GM19468 (cell line): ENCODE results near the gene PPM1H.

Experiments
- ATAC-seq: cut with Tn5 transposase; IDR thresholded peaks from one replicate; pipeline ENCODE4 v1.9.1; 2021; ENCODE audit warnings: mild to moderate bottlenecking, moderate library complexity, moderate number of reproducible peaks; ENCODE audit not compliant: unreplicated experiment; ENCODE audit errors: extremely low read depth

The PPM1H gene

DNA sequence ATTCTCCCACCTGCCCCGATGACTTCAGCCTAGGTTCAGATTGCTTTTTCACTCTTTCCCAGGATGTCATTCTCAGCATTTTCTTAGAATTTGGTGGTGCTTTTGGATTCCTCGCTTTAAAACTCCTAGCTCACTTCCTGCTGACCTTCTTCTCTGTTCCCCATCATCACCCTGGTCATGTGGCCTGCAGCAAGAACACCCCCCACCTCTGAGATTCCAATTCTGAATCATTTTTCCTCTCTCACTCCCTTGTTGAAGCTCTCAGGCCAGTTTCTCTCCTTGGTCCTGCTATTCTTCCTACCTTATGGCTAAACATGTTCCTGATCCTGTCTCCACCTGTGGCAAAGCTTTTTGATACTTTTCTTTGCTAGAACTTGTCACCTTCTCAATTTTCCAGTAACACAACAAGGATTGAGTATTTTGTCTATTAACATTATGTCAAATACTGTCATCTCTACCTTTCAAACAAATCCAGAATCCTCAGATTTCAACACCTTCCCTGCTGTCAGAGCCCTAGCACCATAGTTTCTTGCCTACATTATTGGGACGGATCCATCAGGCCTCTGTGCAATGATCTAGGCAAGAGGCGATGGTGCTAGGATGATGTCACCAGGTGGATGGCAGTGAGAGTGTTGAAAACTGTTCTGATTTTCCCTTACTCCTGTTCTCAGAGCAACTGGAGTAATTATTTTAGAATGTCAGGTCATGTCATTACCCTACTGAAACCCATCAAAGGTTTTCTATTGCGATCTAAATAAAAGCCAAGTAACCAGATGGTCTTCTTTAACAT, 234.7 kb downstream of the PPM1H start:
- no peak for ATAC-seq

DNA sequence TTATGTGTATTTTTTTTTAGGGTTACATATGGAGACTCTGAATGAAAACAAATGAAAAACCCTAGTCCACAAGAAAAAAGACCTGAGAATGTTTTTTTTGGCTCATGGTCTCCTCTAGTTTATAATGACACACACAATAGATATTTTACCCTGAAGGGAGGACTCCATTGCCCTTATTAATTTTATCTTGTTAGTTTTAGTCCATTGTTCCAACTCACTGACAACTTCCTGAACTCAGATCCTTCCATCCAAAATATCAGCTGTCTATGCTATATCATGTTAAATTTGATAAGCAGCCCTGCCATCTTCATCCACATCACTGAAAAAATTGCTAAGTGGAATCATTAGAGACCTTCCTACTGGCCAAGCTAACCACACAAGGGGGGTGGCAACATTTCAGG, 236.2 kb downstream of the PPM1H start:
- ATAC-seq = no peak

DNA sequence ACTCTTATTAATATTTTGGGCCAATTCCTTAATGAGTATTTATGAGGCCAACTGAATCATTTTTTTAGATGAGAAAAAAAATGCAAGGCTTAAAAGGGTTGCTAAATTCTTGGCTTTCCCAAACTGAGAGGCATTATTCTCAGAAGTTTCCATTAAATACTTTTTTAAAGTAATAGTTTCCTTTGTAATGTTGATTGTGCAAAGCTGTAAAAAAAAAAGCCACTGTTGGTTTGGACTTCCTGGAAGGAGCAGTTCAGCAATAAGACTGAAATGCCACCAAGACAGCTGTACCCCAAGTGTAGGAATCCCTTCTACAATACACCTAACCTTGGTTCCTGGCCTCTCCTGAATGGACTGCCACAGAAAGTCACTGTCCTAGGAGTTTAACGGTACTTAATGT, 237.1 kb downstream of the PPM1H start:
- no peak for ATAC-seq

- no peak for ATAC-seq
These were observed 239.3 kb downstream of the PPM1H start for GRCh38 chr12:62695696-62696095.

GRCh38 chr12:62694632-62695031, 240.3 kb downstream of the PPM1H start:
- peak; percentile 11 for ATAC-seq

DNA sequence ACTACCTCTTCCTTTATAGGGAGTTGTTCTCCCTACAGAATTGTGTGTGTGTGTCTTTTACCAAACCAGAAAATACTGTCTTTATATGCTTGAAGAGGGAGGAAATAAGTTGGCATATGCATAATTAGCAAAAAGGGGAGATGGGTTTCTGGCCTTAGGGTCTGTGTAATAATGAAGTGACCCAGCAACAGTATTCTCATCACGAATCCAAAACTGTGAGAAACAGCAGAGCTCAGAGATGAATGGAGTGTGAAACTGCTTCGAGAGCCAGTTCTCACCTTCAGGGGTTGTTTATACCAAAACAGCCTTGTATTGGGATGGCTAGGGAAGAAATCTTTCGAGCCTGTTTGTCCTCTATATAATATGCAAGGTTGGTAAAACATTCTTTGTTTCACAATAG, 240.8 kb downstream of the PPM1H start:
- no peak for ATAC-seq

GRCh38 chr12:62693376-62694050, 241.4 kb downstream of the PPM1H start:
- no peak for ATAC-seq

GRCh38 chr12:62692884-62693283, 242.1 kb downstream of the PPM1H start:
- no peak for ATAC-seq

GRCh38 chr12:62691309-62691708, 243.6 kb downstream of the PPM1H start:
- ATAC-seq = no peak

DNA sequence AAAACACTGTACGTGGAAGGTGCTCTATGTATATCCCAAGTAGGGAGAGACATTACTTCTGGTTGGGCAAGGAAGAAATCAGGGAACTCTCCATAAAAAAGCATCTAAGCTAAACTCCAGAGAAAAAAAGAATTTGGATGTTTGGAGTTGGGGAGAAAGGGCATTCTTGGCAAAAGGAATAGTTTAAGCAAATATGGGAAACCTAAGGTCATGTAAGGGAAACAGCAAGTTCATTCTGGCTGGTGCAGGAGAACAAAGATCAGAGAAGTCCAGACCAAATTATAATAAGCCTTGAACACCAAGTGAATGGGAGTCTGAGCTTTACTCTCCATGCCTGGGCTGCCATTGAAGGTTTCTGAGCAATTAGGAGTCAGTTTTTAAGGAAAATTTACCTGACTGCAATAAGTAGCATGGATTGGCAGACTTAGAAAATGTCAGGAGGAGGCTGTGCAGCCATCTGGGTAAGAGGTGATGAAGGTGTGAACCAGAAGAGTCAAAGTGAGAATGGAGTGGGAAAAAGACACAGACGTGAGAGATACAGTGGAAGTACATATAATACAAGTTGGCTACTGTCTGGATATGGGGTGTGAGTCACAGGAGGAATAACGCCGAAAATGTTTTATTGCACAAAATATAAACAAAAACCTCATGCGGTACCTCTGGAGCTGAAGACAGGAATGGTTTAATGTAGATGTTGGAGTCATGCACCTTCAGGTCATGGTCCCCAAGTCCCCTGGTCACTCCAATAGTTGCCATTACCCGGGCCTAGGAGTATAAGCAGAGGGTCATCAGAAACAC, 245.7 kb downstream of the PPM1H start:
- ATAC-seq = no peak

GRCh38 chr12:62686938-62687337, 248.0 kb downstream of the PPM1H start:
- ATAC-seq = no peak

DNA sequence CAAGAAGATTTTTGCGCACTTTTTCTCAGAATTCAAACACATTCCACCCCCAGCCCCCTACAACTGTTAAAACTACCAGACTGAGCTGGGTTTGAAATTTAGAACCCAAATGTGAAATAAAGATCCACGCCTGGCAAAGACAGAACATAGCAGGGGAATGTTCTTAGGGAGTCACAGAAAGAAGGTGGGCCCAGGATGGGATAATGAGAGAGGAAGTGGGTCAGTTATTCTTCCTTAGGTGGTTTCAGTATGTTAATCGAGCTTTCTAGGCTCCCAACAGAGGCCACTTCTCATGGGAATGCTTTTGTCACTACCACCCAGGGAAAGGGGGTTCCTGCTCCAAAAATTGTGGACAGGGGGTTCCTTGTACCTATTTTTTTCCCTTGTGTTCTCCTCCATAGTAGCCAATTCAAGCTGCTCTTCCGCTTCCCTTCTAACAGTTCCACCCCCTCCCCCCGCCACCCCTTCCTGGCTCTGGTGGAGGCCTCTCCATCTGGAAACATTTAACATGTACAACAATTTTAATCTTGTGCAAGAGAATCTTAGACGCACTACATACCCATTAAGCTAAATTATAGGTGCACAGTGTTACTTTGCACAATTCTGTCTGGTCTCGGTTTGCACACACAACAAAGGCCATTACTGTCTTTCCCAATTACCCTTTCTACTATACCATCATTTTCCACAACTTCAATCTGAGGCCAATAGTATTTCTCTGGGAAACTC, 250.2 kb downstream of the PPM1H start:
- ATAC-seq = no peak

- no peak for ATAC-seq
These were observed 251.0 kb downstream of the PPM1H start for GRCh38 chr12:62683776-62684569.

DNA sequence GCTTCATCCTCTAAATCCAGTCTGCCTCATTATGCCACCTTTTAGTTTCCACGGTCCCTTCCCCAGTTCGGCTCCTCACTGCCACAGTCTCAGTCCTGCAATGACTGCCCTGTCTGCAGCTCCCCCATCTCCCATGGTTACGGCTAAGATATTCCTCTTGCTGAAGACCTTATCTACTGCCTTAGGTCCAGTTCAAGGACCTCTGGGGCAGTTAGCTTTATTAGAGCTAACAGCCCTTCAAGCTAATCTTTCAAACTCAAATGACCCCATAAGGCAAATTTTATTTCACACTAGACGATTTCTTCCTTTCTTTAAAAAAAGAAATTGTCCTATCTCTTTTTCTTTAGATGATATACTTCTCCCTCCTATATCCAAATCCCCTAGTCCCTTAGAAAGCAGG, 253.6 kb downstream of the PPM1H start:
- ATAC-seq = no peak

GRCh38 chr12:62679608-62680007, 255.3 kb downstream of the PPM1H start:
- no peak for ATAC-seq

DNA sequence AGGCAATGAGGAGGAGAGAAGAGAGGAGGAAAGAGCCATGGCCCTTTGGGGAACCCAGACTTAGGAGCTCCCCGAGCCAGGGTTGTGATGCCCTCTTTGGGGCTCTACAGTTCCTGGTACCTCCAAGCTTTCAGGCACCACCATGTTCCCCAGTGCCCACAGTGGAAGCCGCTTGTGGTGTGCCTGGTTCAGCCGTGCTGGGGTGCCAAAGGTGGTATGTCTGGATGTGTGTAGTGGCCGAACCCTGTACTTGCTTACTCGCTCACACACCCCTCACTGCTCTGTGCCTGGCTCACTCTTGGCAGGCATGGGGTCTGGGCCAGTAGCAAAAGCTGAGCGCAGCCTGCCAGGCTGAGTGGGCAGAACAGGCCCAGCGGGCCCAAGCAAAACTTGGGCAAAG, 257.6 kb downstream of the PPM1H start:
- no peak for ATAC-seq

DNA sequence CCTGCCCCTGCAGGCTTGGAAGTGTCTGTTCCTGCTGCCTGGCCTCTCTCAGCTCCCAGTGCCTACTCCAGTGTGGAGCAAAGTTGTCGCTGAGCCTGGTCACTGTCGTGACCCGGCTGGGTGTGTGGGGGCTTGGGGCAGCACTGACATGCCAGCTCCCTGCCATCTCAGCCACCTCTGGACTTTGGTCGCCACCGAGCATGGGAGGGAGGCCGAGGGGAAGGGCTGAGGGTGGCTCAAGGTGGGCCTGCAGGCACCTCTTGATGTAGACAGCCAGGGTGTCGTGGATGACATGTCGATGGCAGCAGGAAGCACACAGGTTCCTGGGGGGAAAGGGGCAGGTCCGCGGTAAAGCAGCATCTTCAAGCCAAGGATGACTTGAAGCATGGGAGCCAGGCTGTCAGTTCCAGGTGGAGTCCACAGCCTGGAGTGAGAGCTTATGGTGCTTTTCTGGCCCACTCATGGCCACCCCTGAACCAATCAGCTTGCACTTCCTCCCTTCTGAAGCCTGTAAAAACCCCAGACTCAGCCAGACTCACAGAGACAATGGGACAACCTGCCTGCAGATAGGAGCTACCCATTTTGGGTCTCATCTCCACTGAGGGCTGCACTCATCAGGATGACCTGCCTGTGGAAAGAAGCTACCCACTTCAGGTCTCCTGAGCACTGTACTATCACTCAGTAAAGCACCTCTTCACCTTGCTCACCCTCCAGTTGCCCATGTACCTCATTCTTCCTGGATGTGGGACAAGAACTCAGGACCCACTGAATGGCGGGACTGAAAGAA, 258.2 kb downstream of the PPM1H start:
- no peak for ATAC-seq

DNA sequence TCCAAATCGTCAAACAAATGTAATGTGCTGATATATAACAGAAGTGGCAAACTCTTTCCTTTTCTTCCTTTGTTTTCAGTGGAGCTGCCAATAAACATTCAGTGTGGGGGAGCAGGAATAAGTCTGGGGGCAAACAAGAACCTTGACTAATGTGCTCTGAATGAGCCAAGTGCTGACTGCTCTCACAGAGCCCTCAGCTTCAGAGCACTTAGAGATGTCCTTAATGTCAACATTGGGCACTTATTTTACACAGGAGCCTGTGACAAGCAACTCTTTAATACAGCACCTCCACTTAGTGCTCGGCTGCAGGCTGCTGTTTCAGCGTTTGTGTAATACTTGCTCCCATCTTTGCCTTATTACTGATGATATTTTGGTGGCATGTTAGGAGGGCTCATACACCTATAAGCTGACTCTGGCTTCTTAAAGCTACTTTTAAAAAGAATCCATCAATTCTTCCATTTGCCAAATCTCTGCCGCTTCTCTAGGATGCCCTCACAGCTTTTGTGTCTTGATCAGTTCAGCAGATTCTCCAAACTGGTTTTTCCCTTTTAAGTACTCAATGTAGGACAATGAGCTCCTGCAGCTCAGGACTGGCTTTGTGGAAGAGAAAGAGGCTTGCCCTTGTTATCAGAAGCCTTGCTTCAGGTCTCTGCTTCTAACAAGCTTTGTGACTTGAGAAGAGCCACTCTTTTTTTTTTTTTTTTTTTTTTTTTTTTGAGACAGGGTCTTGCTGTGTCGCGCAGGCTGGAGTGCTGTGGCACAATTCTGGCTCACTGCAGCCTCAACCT, 261.7 kb downstream of the PPM1H start:
- ATAC-seq = no peak
